GM18517 (cell line): Measurements from ENCODE around the gene CD37.
"Not testable (repeated sequence)": the region's sequence is repeated elsewhere in the genome, so short reads cannot be mapped to it uniquely, and the experiment has no call there.

Experiments used
- ATAC-seq: cut with Tn5 transposase; IDR thresholded peaks from one replicate; pipeline ENCODE4 v1.9.1; 2021; ENCODE audit warnings: mild to moderate bottlenecking, moderate library complexity; ENCODE audit not compliant: unreplicated experiment

The CD37 gene, protein sequence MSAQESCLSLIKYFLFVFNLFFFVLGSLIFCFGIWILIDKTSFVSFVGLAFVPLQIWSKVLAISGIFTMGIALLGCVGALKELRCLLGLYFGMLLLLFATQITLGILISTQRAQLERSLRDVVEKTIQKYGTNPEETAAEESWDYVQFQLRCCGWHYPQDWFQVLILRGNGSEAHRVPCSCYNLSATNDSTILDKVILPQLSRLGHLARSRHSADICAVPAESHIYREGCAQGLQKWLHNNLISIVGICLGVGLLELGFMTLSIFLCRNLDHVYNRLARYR

DNA sequence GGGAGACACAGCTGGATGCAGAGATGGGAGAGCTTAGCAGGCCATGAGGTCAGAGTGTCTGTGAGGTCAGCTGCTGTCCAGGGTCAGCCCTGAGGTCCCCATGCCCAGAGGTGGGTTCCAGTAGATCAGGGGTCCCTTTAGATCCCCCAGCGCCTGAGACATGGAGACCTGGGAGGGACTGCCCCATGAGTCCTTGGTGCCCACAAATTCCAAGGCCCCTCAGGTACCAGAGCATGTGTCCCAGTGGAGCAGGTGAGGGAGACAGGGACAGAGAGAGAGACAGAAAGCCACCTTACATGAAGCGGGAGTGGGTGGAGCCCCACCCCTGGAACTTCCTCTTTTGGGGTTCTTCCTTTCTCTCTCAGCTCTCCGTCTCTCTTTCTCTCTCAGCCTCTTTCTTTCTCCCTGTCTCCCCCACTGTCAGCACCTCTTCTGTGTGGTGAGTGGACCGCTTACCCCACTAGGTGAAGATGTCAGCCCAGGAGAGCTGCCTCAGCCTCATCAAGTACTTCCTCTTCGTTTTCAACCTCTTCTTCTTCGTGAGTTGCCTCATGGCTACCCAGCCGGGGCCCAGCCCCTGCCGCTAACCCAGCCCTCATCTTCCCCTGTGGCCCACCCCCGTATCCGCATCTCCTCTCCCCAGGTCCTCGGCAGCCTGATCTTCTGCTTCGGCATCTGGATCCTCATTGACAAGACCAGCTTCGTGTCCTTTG, at the start of gene CD37:
CD37 (plus strand) TSS at position 336 of the 713 bp plus-strand sequence; CDS start at position 471, 135 bp downstream.
- ATAC-seq = no peak

DNA sequence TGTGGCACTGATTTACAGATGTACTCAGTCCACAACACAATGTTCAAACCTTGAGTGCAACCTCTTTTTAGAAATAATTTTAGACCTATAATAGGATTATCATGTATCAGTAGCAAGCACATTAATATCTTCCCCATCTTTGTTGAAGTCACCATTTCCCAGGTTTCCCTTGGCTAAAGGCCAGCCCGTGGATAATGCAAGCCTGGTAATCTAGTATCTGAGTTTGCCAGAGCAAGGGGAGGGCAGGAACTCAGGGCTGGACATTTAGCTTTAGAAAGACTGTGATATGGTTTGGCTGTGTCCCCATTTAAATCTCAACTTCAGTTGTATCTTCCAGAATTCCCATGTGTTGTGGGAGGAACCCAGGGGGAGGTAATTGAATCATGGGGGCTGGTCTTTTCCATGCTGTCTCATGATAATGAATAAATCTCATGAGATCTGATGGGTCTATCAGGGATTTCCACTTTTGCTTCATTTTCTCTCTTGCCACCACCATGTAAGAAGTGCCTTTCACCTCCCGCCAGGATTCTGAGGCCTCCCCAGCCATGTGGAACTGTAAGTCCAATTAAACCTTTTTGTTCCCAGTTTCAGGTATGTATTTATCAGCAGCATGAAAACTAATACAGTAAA, 48.0 kb upstream of the CD37 start:
- ATAC-seq = no peak

DNA sequence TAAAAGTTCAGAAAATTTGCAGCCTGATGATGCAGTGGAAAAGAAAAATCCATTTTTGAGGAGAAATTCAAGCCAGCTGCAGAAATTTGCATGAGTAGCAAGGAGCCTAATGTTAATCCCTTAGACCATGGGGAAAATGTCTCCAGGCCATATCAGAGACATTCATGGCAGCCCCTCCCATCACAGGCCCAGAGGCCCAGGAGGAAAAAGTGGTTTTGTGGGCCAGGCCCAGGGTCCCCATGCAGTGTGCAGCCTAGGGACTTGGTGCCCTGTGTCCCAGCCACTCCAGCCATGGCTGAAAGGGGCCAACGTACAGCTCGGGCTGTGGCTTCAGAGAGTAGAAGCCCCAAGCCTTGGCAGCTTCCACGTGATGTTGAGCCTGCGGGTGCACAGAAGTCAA, 47.0 kb upstream of the CD37 start:
- not testable (repeated sequence) for ATAC-seq

DNA sequence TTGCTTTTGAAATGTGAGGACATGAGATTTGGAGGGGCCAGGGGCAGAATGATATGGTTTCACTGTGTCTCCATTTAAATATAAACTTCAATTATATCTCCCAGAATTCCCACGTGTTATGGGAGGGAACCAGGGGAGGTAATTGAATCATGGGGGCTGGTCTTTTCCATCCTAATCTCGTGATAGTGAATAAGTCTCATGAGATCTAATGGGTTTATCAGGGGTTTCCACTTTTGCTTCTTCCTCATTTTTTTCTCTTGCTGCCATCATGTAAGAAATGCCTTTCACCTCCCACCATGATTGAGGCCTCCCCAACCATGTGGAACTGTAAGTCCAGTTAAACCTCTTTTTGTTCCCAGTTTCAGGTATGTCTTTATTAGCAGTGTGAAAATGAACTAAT, 45.9 kb upstream of the CD37 start:
- ATAC-seq = not testable (repeated sequence)

DNA sequence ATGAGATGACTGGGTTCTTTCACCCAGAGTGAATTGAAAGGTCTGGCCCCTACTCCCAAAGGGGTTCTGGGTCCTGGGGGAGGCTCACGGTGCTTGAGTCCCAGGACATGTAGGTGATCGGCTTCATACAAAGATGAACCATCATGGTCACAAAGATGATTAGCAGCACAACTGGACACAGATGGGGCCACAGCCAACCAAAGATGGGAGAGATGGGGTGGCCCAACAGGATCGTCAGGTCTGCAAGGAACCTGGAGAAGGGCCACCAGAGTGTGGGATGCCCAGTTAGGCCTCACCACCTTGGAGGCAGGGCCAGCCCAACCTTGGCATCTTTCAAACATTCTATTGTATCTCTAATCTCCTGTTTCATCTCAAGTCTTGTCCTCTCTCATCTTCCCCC, 44.7 kb upstream of the CD37 start:
- no peak for ATAC-seq

DNA sequence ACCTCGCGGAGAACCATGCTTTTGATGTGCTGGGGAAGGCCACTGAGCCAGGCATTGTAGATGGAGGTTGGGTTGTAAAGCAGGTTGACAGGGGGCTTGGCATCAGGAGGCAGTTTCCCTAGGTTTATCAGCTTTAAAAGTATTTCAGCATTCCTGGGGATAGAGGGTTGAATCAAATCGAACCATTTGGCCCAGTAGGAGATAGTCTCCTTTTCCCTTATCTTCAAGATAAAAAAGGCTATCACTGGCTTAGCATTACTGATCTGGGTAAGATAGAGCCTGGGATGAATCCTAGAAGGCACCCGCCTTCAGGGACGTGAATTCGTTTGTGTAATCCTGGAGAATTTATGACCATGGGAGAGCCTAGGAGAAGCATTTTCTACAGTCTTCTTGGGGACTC, 40.8 kb upstream of the CD37 start:
- ATAC-seq = no peak

DNA sequence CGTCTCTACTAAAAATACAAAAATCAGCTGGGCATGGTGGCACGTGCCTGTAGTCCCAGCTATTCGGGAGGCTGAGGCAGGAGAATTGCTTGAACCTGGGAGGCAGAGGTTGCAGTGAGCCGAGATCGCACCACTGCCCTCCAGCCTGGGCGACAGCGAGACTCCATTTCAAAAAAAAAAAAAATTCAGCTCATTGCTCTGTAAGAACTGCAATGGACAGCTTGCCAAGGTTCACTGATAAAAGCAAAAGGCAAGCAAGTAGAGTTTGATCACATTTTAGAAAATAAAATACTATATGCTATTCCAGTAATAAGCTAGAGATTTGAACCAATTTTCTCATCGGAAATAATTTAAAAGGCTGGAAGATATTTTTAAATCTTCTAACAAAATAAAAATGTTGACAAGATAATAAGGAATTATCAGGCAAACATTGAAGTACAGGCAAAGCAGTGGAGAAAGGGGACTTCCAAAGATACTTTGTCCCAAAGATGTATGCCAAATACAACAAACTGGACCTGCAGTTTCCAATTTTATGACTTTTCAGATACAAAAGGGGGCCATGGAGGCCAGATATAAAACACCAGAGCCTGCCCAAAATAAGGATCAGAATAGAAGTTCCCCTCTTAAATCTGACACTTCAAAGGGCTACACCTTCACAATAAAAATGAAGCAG, 39.9 kb upstream of the CD37 start:
- ATAC-seq = no peak

DNA sequence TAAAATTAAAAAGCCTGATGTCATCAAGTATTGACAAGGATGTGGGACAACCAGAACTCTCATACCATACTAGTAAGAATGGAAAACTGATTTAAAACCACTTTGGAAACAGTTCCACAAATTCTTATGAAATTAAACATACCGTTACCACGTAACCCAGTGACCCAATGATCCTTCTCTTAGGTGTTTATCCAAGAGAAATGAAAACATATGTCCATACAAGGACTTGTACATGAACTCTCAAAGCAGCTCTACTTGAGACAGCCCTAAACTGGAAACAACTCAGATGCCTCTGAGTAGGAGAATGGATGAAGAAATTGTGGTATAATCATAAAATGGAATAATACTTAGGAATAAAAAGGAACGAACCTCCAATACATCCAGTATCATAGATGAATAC, 37.8 kb upstream of the CD37 start:
- no peak for ATAC-seq

DNA sequence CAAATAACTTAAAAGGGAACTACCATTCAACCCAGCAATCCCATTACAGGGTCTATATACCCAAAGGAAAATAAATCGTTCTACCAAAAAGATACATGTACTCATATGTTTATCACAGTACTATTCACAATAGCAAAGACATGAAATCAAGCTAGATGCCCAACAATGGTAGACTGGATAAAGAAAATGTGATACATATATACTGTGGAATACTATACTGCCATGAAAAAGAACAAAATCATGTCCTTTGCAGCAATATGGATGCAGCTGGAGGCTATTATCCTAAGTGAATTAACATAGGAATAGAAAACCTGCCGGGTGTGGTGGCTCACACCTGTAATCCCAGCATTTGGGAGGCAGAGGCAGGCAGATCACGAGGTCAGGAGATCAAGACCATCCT, 36.6 kb upstream of the CD37 start:
- not testable (repeated sequence) for ATAC-seq

DNA sequence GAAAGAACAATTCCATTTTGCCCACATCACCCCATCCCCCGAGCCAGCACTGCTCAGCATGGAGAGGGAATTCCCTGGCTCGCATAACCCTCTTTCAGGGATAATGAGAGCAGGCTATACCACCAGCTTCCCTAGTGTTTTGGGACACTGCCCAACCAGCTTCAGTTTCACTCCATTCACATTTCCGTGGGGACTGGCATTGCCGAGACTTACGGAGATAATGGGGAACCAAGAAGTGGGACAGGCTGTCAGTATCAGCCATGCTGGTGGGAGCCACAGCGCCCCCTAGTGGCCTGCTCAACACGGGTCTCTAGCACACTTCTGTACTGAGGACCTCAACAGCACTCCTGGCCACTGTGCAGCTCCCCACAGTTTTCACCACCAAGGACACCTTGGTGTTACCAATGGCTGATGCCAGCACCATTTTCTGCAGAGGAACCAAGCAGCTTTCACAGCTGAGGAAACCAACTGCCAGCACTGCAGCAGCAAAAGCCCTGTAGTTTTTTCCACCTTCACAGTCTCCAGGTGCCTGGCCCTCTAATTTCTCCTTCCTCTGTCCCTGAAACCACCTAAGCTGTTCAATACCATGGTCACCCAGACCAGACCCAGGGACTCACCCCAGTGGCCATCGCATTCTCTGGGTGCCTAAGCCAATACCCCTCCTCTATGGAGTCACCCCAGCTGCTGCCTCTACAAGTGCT, 33.9 kb upstream of the CD37 start:
- ATAC-seq = no peak

DNA sequence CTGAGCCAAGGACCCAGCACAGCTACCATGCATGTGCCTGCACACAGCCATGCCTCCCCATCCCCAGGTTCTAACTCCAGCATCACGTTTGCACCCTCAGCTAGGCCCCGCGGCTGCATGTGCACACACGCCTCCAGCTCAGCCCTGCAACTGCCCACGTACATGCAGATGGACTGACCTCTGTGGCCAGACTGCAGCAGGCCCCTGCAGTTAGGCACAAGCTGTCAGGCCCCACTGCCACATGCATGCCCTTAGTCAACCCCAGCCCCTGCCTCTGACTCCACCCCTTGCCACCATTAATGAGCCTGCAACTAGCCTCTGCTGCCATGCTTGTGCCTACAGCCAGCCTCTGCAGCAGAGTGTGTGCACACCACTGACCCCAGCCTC, 33.3 kb upstream of the CD37 start:
- ATAC-seq = no peak

DNA sequence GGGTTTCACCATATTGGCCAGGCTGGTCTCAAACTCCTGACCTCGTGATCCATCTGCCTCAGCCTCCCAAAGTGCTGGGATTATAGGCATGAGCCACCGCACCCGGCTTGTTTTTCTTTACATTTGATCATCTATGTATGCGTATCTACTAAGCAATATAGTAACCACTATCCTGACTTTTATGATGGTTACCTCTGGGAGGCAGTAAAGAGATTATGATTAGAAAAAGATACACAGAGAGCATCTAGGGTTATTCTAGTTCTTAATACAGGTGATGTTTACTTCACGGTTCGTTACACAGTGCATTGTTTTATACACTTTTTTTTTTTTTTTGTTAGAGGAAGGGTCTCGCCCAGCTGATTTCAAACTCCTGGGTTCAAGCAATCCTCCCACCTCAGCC, 28.5 kb upstream of the CD37 start:
- not testable (repeated sequence) for ATAC-seq

DNA sequence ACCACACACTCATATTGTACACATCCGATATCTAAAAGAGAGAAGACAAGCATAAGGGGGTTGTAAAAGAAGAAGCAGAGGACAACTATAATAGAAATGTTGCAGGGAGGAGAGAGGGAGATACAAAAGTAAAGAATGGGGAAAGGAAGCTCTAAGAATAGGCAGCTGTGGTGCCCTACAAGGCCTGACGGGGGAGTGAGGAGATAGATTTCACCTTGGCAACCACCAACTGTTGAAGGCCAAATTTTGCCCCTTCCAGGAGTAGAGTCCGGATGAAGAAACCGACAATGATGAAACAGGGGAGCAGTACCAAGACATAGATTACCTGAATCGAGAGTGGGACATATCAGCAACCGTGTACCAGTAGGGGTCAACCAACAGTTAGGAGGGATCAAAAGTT, 26.1 kb upstream of the CD37 start:
- ATAC-seq = no peak

DNA sequence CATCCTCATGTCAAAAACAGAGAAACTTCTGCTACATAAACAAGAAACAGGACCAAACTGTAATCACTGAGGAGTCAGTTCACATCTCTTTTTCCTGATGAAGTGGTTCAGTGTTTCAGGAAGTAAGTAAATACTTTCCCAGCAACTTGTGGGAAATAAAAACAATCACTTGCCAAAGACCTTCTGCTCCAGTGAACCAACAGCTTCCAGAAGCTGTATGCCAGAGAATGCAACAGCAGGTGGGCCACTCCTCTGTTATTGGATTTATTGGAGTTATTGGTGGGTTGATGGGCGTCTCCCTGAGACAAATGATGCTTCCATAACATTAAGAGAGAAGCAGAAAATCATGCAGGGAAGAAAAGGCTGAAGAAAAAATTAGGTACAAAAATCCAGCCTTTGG, 20.1 kb upstream of the CD37 start:
- no peak for ATAC-seq

DNA sequence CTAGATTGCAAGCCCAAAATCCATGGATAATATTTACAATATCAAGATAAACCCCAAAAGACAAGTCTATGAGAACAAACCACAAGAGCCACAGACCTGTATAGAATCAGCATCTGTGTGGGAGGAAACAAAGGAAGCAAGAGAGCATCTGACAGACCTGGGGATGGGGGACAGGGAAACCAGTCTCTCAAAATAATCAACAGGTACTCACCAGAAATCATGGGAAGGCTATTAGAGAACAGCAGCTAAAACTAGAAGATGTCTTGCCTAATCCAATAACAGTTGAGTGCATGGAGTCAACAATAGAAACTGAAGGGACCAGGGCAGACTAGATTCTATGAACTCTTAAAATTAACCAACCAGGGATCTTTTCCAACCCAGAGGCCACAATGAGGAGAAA, 18.9 kb upstream of the CD37 start:
- ATAC-seq = no peak

DNA sequence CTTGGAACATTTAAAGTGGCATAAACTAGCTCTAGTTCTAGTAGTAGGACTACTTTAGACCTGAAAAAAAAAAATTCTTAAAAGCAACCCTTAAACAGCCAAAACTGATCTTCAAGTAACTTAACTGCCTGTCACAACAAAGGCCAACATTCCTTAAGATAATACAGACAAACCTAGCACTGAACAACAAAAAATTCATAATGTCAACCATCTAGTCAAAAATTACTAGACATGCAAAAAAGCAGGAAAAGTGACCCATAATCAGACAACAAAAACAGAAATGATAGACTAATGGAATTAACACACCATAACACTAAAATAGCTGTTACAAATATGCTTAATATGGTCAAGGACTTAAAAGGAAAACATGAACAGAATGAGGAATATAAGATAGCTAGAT, 16.9 kb upstream of the CD37 start:
- no peak for ATAC-seq

DNA sequence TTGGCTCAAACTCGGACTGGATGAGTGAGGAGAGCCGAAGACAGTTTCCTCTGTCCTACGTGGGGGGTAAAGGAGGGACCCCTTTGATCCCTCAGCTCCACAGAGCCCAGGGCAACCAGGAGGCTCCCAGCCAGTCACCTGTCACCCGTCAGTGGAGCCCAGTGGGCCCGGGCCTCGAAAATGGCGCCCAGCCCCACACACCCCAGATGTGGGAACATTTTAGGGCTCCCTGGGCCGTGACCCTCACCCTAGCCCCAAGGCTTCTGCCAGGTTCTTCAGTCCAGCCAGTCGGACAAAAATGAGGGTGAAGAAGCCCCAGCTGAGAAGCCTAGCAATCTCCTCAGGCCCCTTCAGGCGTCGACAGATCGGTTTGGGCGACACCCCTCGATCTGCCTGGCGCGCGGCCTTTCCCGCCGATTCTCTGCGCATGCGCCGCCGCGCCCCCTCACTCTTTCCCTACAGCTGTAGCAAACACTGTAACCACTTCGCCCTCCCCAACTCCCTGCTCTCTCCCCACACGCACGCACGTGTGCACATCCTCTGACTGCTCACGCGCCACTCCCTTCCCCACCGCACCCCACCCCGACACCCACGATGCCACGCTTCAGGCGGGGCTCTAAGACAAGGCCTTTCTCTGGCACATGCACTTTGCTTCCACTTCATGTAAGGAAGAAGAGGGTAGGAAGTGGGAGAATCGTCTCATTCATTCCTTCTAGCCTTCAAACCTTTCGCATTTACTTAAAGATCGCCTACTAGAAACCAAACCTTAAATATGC, 10.2 kb upstream of the CD37 start, which contains the start of gene SLC6A16:
SLC6A16 (minus strand) TSS at position 391 of the 776 bp plus-strand sequence. CDS start 13,844 bp downstream, outside the sequence.
- no peak for ATAC-seq

DNA sequence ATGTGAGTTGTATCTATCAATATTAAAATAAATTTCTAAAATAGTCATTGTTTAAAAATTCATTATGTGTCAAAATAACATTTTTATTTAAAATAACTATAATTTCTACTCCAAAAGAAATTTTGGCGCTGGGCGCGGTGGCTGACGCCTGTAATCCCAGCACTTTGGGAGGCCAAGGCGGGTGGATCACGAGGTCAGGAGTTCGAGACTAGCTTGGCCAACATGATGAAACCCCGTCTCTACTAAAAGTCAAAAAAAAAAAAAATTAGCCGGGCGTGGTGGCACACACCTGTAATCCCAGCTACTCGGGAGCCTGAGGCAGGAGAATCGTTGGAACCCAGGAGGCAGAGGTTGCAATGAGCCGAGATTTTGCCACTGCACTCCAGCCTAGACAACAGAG, 9.4 kb upstream of the CD37 start:
- ATAC-seq = not testable (repeated sequence)

DNA sequence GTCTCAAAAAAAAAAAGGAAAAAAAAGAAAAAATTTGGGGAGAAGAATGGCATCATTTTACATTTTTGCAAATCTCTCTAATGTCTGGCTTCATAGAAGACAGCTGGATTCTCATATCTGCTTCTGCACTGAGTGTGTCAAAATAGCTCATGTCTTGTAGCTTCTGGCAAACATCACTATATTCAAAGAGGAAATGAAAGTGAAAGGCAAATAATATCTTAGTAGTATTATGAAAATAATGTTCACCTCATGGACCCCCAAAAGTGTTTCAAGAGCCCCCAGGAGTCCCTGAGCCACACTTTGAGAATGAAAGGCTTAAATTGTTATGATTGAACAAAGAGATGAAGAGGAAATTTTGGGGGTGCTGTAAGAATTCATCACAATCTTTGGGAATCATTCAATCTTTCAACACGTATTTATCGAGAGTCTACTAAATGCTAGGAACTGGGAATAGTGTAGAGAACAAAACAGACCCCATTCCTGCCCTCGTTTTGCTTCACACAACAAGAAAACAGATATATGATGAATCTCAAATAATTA, 9.0 kb upstream of the CD37 start:
- ATAC-seq = peak; percentile 53
